Measurements from ENCODE around the gene CCDC174.

- no peak for TF ChIP-seq CTCF (IDR thresholded peaks at IDR 0.05)
- TF ChIP-seq POLR2A (IDR thresholded peaks at IDR 0.05) = no peak
Measured at GRCh38 chr3:14625443-14625842, 26.1 kb upstream of the CCDC174 start.
